Measurements from ENCODE around the gene KLHL29. TPM values are rescaled to one million over a fixed set of nuclear protein-coding genes. Genes with fewer than 3 reads are reported as not detected.

KLHL29 gene
- total RNA-seq, 1 experiment from 2014 or later, result 1.9 TPM

DNA sequence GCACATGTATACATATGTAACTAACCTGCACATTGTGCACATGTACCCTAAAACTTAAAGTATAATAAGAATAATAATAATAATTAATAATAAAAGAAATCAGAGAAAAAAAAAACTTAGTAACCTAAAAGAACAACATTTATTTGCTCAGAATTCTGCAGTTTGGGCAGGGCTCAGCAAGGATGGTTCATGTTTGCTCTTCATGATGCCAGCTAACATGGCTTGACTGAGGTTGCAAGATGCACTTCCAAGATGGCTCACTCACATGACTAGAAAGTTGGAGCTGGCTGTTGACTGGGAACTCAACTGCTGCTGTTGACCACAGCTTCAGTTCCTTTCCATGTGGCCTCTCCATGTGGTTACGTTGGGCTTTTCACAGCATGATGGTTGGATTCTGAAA lies 56.4 kb downstream of the KLHL29 start:
- H3K4me1 ChIP-seq (replicated peaks), result 0 out of 2 replicates have a peak, but pooled peaks cover 5% of the 10 kb centered on the region
- H3K27me3 ChIP-seq (replicated peaks), result no peaks in the 10 kb centered on the region
- no peak overlapping the region for H3K27ac ChIP-seq
- H3K9me3 ChIP-seq (replicated peaks), result no peaks in the 10 kb centered on the region
- DNase-seq (ENCODE audit: low read depth in 1 of 2, low spot score in 2 of 2), result no peak
- H3K36me3 ChIP-seq, result no peaks in the 10 kb centered on the region
- no peak overlapping the region for H3K4me3 ChIP-seq

DNA sequence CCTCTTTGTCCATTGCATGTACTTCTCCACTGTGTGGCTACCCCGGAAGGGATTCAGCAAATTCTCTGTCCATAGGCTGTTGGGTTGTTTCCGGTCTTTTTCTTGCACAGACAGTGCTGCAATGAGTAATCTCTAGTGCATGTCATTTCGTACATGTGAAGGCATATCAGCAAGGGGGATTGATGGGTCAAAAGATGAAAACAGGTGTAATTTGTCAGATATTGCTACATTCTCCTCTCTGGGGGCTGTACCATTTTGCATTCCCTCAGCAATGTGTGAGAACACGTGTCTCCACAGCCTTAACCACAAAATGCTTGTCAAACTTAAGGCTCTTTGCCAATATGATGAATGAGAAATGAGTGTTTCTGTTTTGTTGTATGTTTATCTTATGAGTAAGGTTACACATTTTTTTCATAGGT lies 60.5 kb downstream of the KLHL29 start:
- Histone ChIP-seq H3K27ac (no peak overlapping the region), H3K36me3 (no peaks in the 10 kb centered on the region), H3K9me3 (replicated peaks) (no peaks in the 10 kb centered on the region), H3K4me1 (replicated peaks) (0 out of 2 replicates have a peak, but pooled peaks cover 5% of the 10 kb centered on the region), H3K27me3 (replicated peaks) (no peaks in the 10 kb centered on the region), H3K4me3 (no peak overlapping the region)
- DNase-seq (ENCODE audit: low read depth in 1 of 2, low spot score in 2 of 2), result peak in 1 of 2 experiments; percentile 50

DNA sequence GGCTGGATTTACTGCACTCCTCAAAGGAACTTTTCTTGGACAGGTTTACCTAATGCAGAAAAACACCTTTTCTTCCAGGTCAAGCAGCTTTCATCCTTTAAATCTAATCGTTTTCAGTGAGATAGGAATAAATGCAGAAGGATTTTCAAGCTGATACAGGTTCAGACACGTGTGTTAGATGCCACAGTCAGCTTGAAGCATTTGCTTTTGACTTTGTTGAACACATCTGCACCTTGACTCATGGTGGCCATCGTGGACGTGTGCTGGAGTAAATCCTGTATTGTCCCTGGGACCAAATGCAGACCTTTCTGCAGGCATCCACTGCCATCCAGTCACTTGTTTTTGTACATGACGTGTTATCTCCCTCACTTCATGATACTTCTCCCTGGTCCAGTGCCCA lies 61.9 kb downstream of the KLHL29 start:
- H3K4me3 ChIP-seq, result no peak overlapping the region
- no peaks in the 10 kb centered on the region for H3K36me3 ChIP-seq
- H3K9me3 ChIP-seq (replicated peaks), result no peaks in the 10 kb centered on the region
- DNase-seq (ENCODE audit: low read depth in 1 of 2, low spot score in 2 of 2), result no peak
- no peak overlapping the region for H3K27ac ChIP-seq
- 0 out of 2 replicates have a peak, but pooled peaks cover 5% of the 10 kb centered on the region for H3K4me1 ChIP-seq (replicated peaks)
- no peaks in the 10 kb centered on the region for H3K27me3 ChIP-seq (replicated peaks)

DNA sequence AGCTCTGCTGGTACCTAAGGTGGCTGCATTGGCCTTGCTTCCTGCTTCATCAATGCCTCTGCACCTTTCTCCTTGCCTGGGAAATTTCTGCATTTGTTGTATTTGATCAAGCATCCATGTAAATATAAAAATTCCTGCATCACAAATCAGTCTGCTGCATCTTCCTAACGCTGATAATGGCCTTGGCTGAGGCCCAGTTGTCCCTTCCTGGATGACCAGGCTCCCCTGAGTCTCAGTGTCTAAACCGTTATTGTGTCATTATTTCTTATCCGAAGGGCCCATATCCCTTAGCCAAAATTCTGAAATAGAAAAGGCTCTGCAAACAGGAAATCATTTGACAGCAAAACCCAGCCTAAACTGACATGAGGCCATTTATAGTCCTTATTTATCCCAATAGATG lies 62.4 kb downstream of the KLHL29 start:
- Histone ChIP-seq H3K4me3 (no peak overlapping the region), H3K9me3 (replicated peaks) (no peaks in the 10 kb centered on the region), H3K4me1 (replicated peaks) (0 out of 2 replicates have a peak, but pooled peaks cover 5% of the 10 kb centered on the region), H3K27ac (no peak overlapping the region), H3K36me3 (no peaks in the 10 kb centered on the region), H3K27me3 (replicated peaks) (no peaks in the 10 kb centered on the region)
- no peak for DNase-seq (ENCODE audit: low read depth in 1 of 2, low spot score in 2 of 2)

DNA sequence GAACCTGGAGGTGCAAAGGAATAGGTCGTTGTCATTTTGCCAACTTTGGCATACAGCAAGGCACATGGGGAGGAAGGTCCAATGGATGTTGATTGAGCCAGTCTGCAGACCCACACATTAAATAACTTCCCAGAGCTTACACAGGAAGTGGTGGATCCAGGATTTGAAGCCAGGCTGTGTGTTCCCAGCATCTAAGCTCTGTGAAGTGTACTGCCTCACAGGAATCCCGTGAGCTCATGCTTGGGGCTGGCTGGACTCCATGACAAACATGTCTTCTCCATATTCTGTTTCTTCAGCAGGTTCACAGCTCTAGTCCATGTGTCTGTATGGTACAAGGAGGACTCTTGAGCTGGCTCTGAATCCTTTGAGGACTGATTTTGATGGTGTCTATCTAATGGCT lies 63.9 kb downstream of the KLHL29 start:
- H3K4me3 ChIP-seq, result no peak overlapping the region
- H3K36me3 ChIP-seq, result no peaks in the 10 kb centered on the region
- no peak for DNase-seq (ENCODE audit: low read depth in 1 of 2, low spot score in 2 of 2)
- H3K27me3 ChIP-seq (replicated peaks), result no peaks in the 10 kb centered on the region
- H3K9me3 ChIP-seq (replicated peaks), result no peaks in the 10 kb centered on the region
- H3K4me1 ChIP-seq (replicated peaks), result peaks cover 14% of the 10 kb centered on the region
- no peak overlapping the region for H3K27ac ChIP-seq

DNA sequence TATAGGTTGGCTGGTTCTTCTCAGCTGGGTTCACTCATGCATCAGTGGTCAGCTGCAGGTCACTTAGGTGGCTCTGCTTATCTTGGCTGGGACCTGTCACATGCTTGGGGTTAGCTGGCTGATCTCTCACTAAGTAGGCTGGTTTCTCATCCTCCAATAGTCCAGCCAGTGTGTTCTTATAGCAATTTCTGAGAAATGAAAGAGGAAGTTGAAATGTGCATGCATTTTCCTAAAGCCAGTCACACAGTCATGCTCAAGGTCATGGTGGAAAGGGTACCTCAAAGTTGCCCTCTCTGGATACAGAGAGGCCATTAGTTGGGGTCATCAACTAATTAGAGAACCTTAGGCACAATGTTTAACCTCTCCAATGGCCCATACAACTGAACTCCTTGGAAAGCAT lies 64.4 kb downstream of the KLHL29 start:
- Histone ChIP-seq H3K27me3 (replicated peaks) (no peaks in the 10 kb centered on the region), H3K27ac (no peak overlapping the region), H3K9me3 (replicated peaks) (no peaks in the 10 kb centered on the region), H3K4me3 (no peak overlapping the region), H3K4me1 (replicated peaks) (peaks cover 14% of the 10 kb centered on the region), H3K36me3 (no peaks in the 10 kb centered on the region)
- DNase-seq (ENCODE audit: low read depth in 1 of 2, low spot score in 2 of 2), result no peak

DNA sequence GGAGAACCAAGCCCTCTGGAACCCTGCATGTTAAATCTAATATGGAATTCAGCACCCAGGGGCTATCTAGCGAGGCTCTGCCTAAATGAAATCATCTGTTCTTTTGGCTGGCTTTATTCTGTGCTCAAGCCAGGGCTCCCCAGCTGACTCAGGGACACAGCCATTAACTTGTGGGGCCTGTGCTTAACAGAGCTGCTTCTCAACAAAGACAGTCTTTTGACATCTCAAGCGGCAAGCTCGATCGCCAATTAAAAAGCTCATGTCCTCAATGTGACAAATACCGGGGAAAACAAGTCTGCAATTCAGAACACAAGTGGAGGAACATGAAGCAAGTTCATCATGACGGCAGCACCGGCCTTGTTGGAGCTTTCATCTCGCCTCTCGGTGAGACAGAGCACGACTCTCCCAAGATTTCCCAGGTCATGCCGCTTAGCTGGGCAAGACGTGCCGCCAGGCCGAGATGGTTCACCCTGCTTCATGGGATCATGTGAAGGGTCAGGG lies 64.9 kb downstream of the KLHL29 start:
- Histone ChIP-seq H3K27ac (no peak overlapping the region), H3K27me3 (replicated peaks) (no peaks in the 10 kb centered on the region), H3K4me3 (no peak overlapping the region), H3K9me3 (replicated peaks) (no peaks in the 10 kb centered on the region), H3K36me3 (no peaks in the 10 kb centered on the region), H3K4me1 (replicated peaks) (peaks cover 14% of the 10 kb centered on the region)
- no peak for DNase-seq (ENCODE audit: low read depth in 1 of 2, low spot score in 2 of 2)

DNA sequence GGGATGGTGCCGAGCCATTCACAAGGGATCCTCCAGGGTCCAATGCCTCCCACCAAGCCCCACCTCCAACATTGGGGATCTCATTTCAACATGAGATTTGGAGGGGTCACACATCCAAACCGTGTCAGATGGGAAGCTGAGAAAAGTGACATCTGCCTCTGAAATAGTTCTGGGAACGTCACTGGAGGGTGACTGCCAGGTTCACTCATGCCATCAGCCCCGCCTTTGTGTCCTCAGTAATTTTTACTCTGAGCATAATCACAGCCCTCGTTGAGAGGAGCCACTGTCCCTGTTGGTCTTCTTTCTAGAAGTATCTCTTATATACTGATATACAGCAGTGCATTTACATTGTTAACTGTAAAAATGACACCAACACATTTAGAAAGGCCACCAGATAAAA lies 67.4 kb downstream of the KLHL29 start:
- Histone ChIP-seq H3K27me3 (replicated peaks) (no peaks in the 10 kb centered on the region), H3K27ac (no peak overlapping the region), H3K36me3 (no peaks in the 10 kb centered on the region), H3K4me3 (no peak overlapping the region), H3K4me1 (replicated peaks) (peaks cover 10% of the 10 kb centered on the region), H3K9me3 (replicated peaks) (no peaks in the 10 kb centered on the region)
- no peak for DNase-seq (ENCODE audit: low read depth in 1 of 2, low spot score in 2 of 2)

DNA sequence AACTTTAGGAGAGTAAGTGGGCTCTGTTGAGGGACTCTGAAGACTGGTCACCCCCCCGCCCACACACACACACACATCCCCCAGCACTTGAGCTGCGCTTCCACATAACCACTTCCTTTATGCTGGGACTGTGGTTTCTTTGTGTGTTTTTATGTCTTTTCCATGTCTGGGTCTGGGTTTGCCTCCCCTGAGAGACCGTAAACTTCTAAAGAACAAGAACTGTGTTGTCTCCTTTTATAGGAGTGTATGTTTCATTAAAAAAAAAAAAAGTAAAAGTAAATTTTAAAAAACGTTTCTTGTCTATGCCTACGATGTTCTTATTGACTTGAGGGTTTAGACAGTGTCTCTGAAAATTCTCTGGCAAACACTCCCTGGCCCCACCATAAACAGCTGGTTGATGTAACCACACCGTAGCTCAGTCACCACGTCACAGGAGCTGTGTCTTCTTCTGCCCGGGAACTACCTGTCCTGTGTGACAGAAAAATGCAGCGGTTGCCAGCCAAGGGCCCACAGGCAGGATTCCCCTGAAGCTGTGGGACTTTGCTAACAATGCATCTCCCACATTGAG lies 68.0 kb downstream of the KLHL29 start:
- Histone ChIP-seq H3K36me3 (no peaks in the 10 kb centered on the region), H3K9me3 (replicated peaks) (no peaks in the 10 kb centered on the region), H3K4me3 (no peak overlapping the region), H3K27ac (no peak overlapping the region), H3K4me1 (replicated peaks) (peaks cover 10% of the 10 kb centered on the region), H3K27me3 (replicated peaks) (no peaks in the 10 kb centered on the region)
- DNase-seq (ENCODE audit: low read depth in 1 of 2, low spot score in 2 of 2), result peak in 1 of 2 experiments; percentile 58

DNA sequence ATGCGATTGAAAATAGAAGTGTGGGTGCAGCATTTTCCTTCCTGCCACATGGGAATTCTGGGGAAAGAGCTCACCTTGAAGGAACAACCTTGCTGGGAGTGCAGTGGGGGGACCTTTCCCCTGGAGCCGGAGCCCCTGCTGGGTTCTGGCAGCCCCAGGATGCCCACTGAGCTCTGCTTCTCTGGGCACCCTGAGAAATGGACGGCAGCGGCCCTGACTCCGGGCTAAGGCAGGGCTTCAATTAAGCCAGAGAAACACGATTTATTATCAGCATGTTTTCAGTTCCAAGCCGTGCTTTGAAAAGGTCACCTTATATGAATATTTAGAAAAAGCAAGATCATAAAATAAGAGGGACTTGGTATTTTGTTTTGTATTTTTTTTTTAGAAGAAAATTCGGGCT lies 68.5 kb downstream of the KLHL29 start:
- Histone ChIP-seq H3K27ac (no peak overlapping the region), H3K4me3 (no peak overlapping the region), H3K27me3 (replicated peaks) (no peaks in the 10 kb centered on the region), H3K36me3 (no peaks in the 10 kb centered on the region), H3K4me1 (replicated peaks) (peaks cover 10% of the 10 kb centered on the region), H3K9me3 (replicated peaks) (no peaks in the 10 kb centered on the region)
- peak in 1 of 2 experiments; percentile 14 for DNase-seq (ENCODE audit: low read depth in 1 of 2, low spot score in 2 of 2)

DNA sequence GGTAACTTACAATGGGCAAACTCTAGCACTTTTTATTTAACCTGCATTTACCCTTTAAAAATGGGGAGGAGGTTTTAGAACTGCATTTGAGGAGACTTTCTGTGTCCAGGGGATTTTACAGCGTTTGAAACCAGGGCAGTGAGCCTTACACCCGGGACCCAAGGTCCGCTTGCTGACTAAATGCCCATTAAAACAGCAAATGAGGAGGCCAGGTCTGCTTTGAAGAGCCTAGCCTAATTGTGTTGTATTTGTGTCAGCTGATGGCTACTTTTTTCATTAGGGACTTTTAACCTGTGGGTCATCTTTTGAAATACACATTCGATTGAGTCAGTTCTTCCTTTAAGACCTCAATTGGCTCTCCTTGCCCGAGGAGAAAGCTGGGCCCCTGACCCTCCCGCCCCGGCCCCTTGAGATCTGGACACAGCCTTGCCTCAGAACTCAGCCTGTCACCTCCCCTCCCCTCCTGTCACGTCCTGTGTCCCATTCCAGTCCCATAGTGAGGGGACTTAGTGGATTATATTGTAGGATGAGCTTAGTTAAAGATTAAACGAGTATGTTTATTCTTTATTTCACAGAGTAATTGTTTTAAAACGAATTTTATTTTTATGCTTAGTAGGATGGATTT lies 69.0 kb downstream of the KLHL29 start:
- Histone ChIP-seq H3K27ac (no peak overlapping the region), H3K27me3 (replicated peaks) (no peaks in the 10 kb centered on the region), H3K9me3 (replicated peaks) (no peaks in the 10 kb centered on the region), H3K36me3 (no peaks in the 10 kb centered on the region), H3K4me1 (replicated peaks) (peaks cover 10% of the 10 kb centered on the region), H3K4me3 (no peak overlapping the region)
- no peak for DNase-seq (ENCODE audit: low read depth in 1 of 2, low spot score in 2 of 2)

DNA sequence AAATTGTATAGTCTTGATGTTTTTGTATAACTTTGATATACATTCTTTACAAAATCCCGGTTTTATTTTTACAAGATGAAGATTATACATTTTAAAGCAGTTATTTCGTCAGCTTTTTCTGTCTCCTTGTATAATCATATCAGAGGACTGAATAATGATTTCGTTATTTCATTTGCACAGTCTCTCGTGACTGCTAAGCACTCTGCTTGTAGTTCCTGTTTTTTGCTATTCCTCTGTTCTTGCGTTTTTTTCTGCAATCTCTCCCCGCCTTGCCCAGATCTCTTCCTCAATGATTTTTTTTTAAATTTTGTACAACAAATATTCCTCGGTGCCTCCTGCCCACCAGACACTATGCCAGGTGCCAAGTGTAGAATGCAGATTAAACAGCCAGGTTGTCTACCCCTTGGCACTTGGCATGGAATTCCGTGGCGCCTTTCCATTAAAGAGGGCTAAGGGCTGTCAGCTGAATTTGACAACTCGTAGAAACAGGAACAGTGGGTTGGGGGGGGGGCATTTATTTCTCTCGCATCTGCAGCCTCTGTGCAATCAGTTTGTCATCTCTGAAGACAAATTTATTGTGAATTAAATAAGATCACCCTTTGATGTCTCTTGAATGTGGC lies 69.6 kb downstream of the KLHL29 start:
- Histone ChIP-seq H3K4me1 (replicated peaks) (peaks cover 10% of the 10 kb centered on the region), H3K4me3 (no peak overlapping the region), H3K27me3 (replicated peaks) (no peaks in the 10 kb centered on the region), H3K27ac (no peak overlapping the region), H3K9me3 (replicated peaks) (no peaks in the 10 kb centered on the region), H3K36me3 (no peaks in the 10 kb centered on the region)
- no peak for DNase-seq (ENCODE audit: low read depth in 1 of 2, low spot score in 2 of 2)

DNA sequence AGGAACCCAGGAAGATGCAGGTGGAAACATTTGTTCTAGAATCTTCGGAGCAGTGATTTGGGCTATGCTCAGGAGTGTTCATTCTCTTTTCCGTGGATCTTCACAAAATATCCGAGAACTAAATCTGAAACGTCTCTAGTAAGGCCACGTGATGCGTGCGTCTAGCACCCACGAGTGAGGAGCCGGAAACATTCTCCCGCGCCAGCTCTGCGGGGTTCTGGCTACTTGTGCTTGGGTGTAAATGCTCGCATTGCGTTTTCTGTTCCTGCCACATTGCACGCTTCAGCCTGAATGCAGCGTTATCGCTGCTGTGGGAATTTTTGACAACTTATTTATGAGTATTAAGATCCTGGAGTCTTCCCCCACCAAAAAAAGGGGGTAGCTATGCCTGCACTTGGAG lies 71.4 kb downstream of the KLHL29 start:
- no peak for DNase-seq (ENCODE audit: low read depth in 1 of 2, low spot score in 2 of 2)
- Histone ChIP-seq H3K4me3 (no peak overlapping the region), H3K27ac (no peak overlapping the region), H3K4me1 (replicated peaks) (peaks cover 10% of the 10 kb centered on the region), H3K9me3 (replicated peaks) (no peaks in the 10 kb centered on the region), H3K36me3 (no peaks in the 10 kb centered on the region), H3K27me3 (replicated peaks) (no peaks in the 10 kb centered on the region)

All from SJSA1 (cell line).